ENCODE data around the gene ZBTB20. TPM values are rescaled to one million over a fixed set of nuclear protein-coding genes. Genes with fewer than 3 reads are reported as not detected.

ZBTB20 gene
- total and polyA plus RNA-seq, 2 donors (not counting 1 experiment from before 2014, with no cell fraction given): 4.0 to 123 TPM

- H2AFZ ChIP-seq (ENCODE audit: insufficient read depth, low read depth, low read length, poor library complexity, severe bottlenecking): no peak overlapping the region
- DNase-seq: no peak
- H3K27ac ChIP-seq (ENCODE audit: low read length in 2 of 2): no peak overlapping the region
- Mint-ChIP-seq H3K4me3 (no peak overlapping the region), H3K9me3 (ENCODE audit: insufficient read depth) (no peaks in the 10 kb centered on the region), H3K4me1 (peaks cover 3% of the 10 kb centered on the region), H3K27me3 (no peaks in the 10 kb centered on the region), H3K27ac (no peak overlapping the region)
- H3K4me2 ChIP-seq (replicated peaks; ENCODE audit: low read depth, low read length, poor library complexity, severe bottlenecking): no peak overlapping the region
- intact Hi-C loops (cut with micrococcal nuclease): no loop called here
- no peaks in the 10 kb centered on the region for H3K9me3 ChIP-seq (ENCODE audit: control extremely low read depth in 1 of 3, control insufficient read depth in 2 of 3, insufficient read depth in 1 of 3, low read length in 2 of 3)
- no peaks in the 10 kb centered on the region for H3K27me3 ChIP-seq (replicated peaks in 1 of 4; ENCODE audit: control extremely low read depth in 1 of 4, control insufficient read depth in 3 of 4, insufficient read depth in 4 of 4, low read length in 3 of 4)
- TF ChIP-seq CTCF (IDR thresholded peaks at IDR 0.05) (no peak), EZH2 (IDR thresholded peaks at IDR 0.05; ENCODE audit: borderline replicate concordance, insufficient read depth, low read depth, low read length, poor library complexity, severe bottlenecking) (no peak)
- POLR2A ChIA-PET: no interaction called here
- no CpG with 5 or more reads among the region's 4 CpGs for WGBS (ENCODE audit: insufficient coverage)
- H3K9ac ChIP-seq (ENCODE audit: low read length): no peak overlapping the region
- no peak for ATAC-seq (ENCODE audit: low read depth)
- no peak overlapping the region for H3K4me3 ChIP-seq (ENCODE audit: control extremely low read depth in 1 of 5, extremely low read depth in 1 of 5, insufficient read depth in 1 of 5, low read depth in 2 of 5, low read length in 4 of 5)
- H3K36me3 ChIP-seq (replicated peaks in 1 of 2; ENCODE audit: control extremely low read depth in 1 of 2, control insufficient read depth in 1 of 2, extremely low read depth in 1 of 2, insufficient read depth in 2 of 2, low read length in 1 of 2): peaks cover 0 to 1% of the 10 kb centered on the region in 2 experiments
- H3K4me1 ChIP-seq (ENCODE audit: control insufficient read depth in 2 of 2, insufficient read depth in 2 of 2, low read length in 2 of 2): no peaks in the 10 kb centered on the region
- peaks cover 5% of the 10 kb centered on the region for H4K20me1 ChIP-seq (ENCODE audit: control insufficient read depth, insufficient read depth, low read length, poor library complexity, severe bottlenecking)
- H3K79me2 ChIP-seq (ENCODE audit: control insufficient read depth, insufficient read depth, low read length): no peaks in the 10 kb centered on the region
- CTCF ChIA-PET: interaction anchor here (0.6 kb wide), 1 partner anchor 54 kb away, joined by 3 read pairs; no protein-coding TSS in a partner anchor
Observed at GRCh38 chr3:114697401-114697800, 449.7 kb downstream of the ZBTB20 start.

DNA sequence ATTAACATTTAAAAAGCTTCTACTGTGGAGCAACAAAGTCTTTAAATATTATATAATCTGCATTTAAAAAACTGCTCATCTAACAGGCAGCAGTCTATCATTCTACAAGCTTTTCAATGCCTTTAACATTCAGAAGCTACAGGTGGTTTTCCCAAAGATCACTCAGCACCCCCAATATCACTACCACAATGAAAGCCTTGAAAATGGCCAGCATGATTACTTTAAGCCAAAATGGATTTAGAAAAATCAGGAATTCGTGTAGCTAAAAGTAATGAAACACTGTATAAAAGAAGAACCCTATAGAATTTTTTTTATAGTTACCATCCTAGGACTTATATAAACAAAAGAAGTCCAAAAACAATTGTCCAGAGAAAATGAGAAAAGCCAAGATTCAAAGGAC lies 452.8 kb downstream of the ZBTB20 start:
- H3K36me3 ChIP-seq (replicated peaks in 1 of 2; ENCODE audit: control extremely low read depth in 1 of 2, control insufficient read depth in 1 of 2, extremely low read depth in 1 of 2, insufficient read depth in 2 of 2, low read length in 1 of 2): no peaks in the 10 kb centered on the region
- H3K27me3 Mint-ChIP-seq: no peaks in the 10 kb centered on the region
- TF ChIP-seq CTCF (IDR thresholded peaks at IDR 0.05): no peak
- no peak for TF ChIP-seq EZH2 (IDR thresholded peaks at IDR 0.05; ENCODE audit: borderline replicate concordance, insufficient read depth, low read depth, low read length, poor library complexity, severe bottlenecking)
- no peaks in the 10 kb centered on the region for H3K4me1 ChIP-seq (ENCODE audit: control insufficient read depth in 2 of 2, insufficient read depth in 2 of 2, low read length in 2 of 2)
- no peaks in the 10 kb centered on the region for H3K79me2 ChIP-seq (ENCODE audit: control insufficient read depth, insufficient read depth, low read length)
- ChIA-PET CTCF (no interaction called here), POLR2A (no interaction called here)
- no peak overlapping the region for H3K4me3 Mint-ChIP-seq
- no peak overlapping the region for H3K4me2 ChIP-seq (replicated peaks; ENCODE audit: low read depth, low read length, poor library complexity, severe bottlenecking)
- H3K4me3 ChIP-seq (ENCODE audit: control extremely low read depth in 1 of 5, extremely low read depth in 1 of 5, insufficient read depth in 1 of 5, low read depth in 2 of 5, low read length in 4 of 5): no peak overlapping the region
- ATAC-seq (ENCODE audit: low read depth) (no peak), DNase-seq (no peak)
- no peak overlapping the region for H2AFZ ChIP-seq (ENCODE audit: insufficient read depth, low read depth, low read length, poor library complexity, severe bottlenecking)
- H3K27me3 ChIP-seq (replicated peaks in 1 of 4; ENCODE audit: control extremely low read depth in 1 of 4, control insufficient read depth in 3 of 4, insufficient read depth in 4 of 4, low read length in 3 of 4): no peaks in the 10 kb centered on the region
- intact Hi-C loops (cut with micrococcal nuclease): no loop called here
- H3K9ac ChIP-seq (ENCODE audit: low read length): no peak overlapping the region
- H3K27ac ChIP-seq (ENCODE audit: low read length in 2 of 2): no peak overlapping the region
- no peaks in the 10 kb centered on the region for H3K9me3 ChIP-seq (ENCODE audit: control extremely low read depth in 1 of 3, control insufficient read depth in 2 of 3, insufficient read depth in 1 of 3, low read length in 2 of 3)
- peaks cover 5% of the 10 kb centered on the region for H4K20me1 ChIP-seq (ENCODE audit: control insufficient read depth, insufficient read depth, low read length, poor library complexity, severe bottlenecking)
- H3K4me1 Mint-ChIP-seq: peaks cover 3% of the 10 kb centered on the region
- no CpG with 5 or more reads among the region's 1 CpG for WGBS (ENCODE audit: insufficient coverage)
- no peaks in the 10 kb centered on the region for H3K9me3 Mint-ChIP-seq (ENCODE audit: insufficient read depth)
- H3K27ac Mint-ChIP-seq: no peak overlapping the region

Measured in B cell (primary cell).